Trophoblast cell (in vitro differentiated cells and primary cell): ENCODE results near the gene TYW1B.
A peak's percentile ranks its signal among the peaks of the same experiment; 100 is the strongest.
"Not testable (repeated sequence)": the region's sequence is repeated elsewhere in the genome, so short reads cannot be mapped to it uniquely, and the experiment has no call there.

Experiments
- DNase-seq, 2 donors: peaks; one replicate each; pipeline ENCODE4 v3.0.0-alpha.2; 2016
- H2AFZ ChIP-seq: 2 replicates; pipeline ENCODE4 v1.6.1; 2013; ENCODE audit warnings: low read length, moderate library complexity, mild to moderate bottlenecking; ENCODE audit not compliant: insufficient read depth, poor library complexity
- H2AK5ac ChIP-seq: 2 replicates; pipeline ENCODE4 v1.6.1; 2013; ENCODE audit warnings: mild to moderate bottlenecking, low read length
- H2BK120ac ChIP-seq: 2 replicates; pipeline ENCODE4 v1.6.1; 2013; ENCODE audit warnings: low read length, mild to moderate bottlenecking, moderate library complexity; ENCODE audit not compliant: insufficient read depth, poor library complexity
- H2BK12ac ChIP-seq: 2 replicates; pipeline ENCODE4 v1.6.1; 2013; ENCODE audit warnings: mild to moderate bottlenecking, low read length, moderate library complexity
- H2BK5ac ChIP-seq: 2 replicates; pipeline ENCODE4 v1.6.1; 2013; ENCODE audit warnings: low read length, low read depth, moderate library complexity, mild to moderate bottlenecking; ENCODE audit not compliant: poor library complexity
- H3K14ac ChIP-seq: 2 replicates; pipeline ENCODE4 v1.6.1; 2013; ENCODE audit warnings: mild to moderate bottlenecking, low read length
- H3K18ac ChIP-seq: 2 replicates; pipeline ENCODE4 v1.6.1; 2013; ENCODE audit warnings: mild to moderate bottlenecking, low read length
- H3K23ac ChIP-seq: 2 replicates; pipeline ENCODE4 v1.6.1; 2013; ENCODE audit warnings: low read length
- H3K27ac ChIP-seq: 2 replicates; pipeline ENCODE4 v1.5.1; 2013; ENCODE audit warnings: low read depth, mild to moderate bottlenecking, inconsistent platforms, low read length, moderate library complexity
- H3K27me3 ChIP-seq: 2 replicates; pipeline ENCODE4 v1.6.1; 2013; ENCODE audit warnings: inconsistent platforms, mild to moderate bottlenecking, low read length, moderate library complexity; ENCODE audit not compliant: insufficient read depth
- H3K36me3 ChIP-seq, 2 experiments: 1 replicate in 1 of 2; 2 replicates in 1 of 2; pipeline ENCODE4 v1.6.1; 2013; ENCODE audit warnings: low read length in 2 of 2, mild to moderate bottlenecking in 2 of 2, moderate library complexity in 1 of 2; ENCODE audit not compliant: insufficient read depth in 2 of 2, control insufficient read depth in 1 of 2
- H3K4ac ChIP-seq: 2 replicates; pipeline ENCODE4 v1.6.1; 2013; ENCODE audit warnings: low read depth, mild to moderate bottlenecking, low read length, moderate library complexity
- H3K4me1 ChIP-seq, 2 experiments: 1 replicate in 1 of 2; 2 replicates in 1 of 2; pipeline ENCODE4 v1.6.1; 2013; ENCODE audit warnings: low read length in 2 of 2, mild to moderate bottlenecking in 2 of 2, moderate library complexity in 1 of 2; ENCODE audit not compliant: insufficient read depth in 2 of 2, control insufficient read depth in 1 of 2
- H3K4me2 ChIP-seq: 2 replicates; pipeline ENCODE4 v1.6.1; 2013; ENCODE audit warnings: inconsistent platforms, mild to moderate bottlenecking, low read length, moderate library complexity
- H3K4me3 ChIP-seq: 2 replicates; pipeline ENCODE4 v1.5.1; 2013; ENCODE audit warnings: mild to moderate bottlenecking, low read depth, low read length, inconsistent platforms
- H3K79me1 ChIP-seq: one replicate; pipeline ENCODE4 v1.6.1; 2013; ENCODE audit warnings: low read length
- H3K79me2 ChIP-seq: 2 replicates; pipeline ENCODE4 v1.6.1; 2013; ENCODE audit warnings: low read length, mild to moderate bottlenecking; ENCODE audit not compliant: control insufficient read depth, insufficient read depth, poor library complexity
- H3K9ac ChIP-seq: 2 replicates; pipeline ENCODE4 v1.6.1; 2013; ENCODE audit warnings: mild to moderate bottlenecking, low read length
- H3K9me3 ChIP-seq: 2 replicates; pipeline ENCODE4 v1.6.1; 2013; ENCODE audit warnings: low read depth, mild to moderate bottlenecking, control low read depth, inconsistent platforms, low read length; ENCODE audit not compliant: insufficient read depth
- H4K12ac ChIP-seq: 2 replicates; pipeline ENCODE4 v1.6.1; 2013; ENCODE audit warnings: low read depth, mild to moderate bottlenecking, low read length, moderate library complexity
- H4K8ac ChIP-seq: 2 replicates; pipeline ENCODE4 v1.6.1; 2013; ENCODE audit warnings: low read depth, mild to moderate bottlenecking, low read length, moderate library complexity
- H4K91ac ChIP-seq: one replicate; pipeline ENCODE4 v1.6.1; 2013; ENCODE audit warnings: low read depth, mild to moderate bottlenecking, low read length, moderate library complexity
- WGBS: extraction: QIAGEN DNeasy Blood & Tissue Kit; methylation state at CpG from one replicate; pipeline ENCODE4 v1.1.7; 2013; ENCODE audit warnings: missing lambda C conversion rate; ENCODE audit not compliant: insufficient read length, insufficient coverage; ENCODE audit errors: extremely low coverage; 5-methylcytosine and 5-hydroxymethylcytosine counted together

The TYW1B gene

DNA sequence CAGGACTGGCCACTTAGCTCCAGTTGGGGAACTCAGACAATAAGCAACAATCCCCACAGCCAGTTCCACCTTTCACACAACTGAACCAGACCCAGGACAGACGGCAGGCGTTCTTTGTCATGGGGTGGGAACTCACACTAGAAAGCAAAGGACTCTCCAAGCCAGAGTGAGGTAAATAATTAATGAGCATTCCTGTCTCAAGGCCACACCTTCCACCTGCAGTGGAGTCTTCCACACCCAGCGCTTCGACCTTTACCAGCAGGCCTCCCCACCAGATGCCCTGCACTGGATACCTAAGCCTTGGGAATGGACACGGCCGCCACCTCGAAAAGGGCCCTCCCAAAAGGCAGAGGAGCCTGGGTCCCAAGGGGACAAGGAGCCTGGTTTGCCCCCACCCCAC lies 105.3 kb downstream of the TYW1B start:
- H2AK5ac ChIP-seq, H3K4me3 ChIP-seq, H3K79me2 ChIP-seq, H3K4ac ChIP-seq, H3K23ac ChIP-seq, H3K27ac ChIP-seq, H2BK12ac ChIP-seq, H3K4me1 ChIP-seq, H2BK5ac ChIP-seq, H2BK120ac ChIP-seq, H3K9ac ChIP-seq, H3K79me1 ChIP-seq, H3K27me3 ChIP-seq, H3K36me3 ChIP-seq, H2AFZ ChIP-seq, H3K14ac ChIP-seq, DNase-seq, H3K18ac ChIP-seq, H3K9me3 ChIP-seq, H4K12ac ChIP-seq, H4K91ac ChIP-seq, H3K4me2 ChIP-seq, H4K8ac ChIP-seq: not testable (repeated sequence)
- WGBS: no CpG with 5 or more reads among the region's 7 CpGs

DNA sequence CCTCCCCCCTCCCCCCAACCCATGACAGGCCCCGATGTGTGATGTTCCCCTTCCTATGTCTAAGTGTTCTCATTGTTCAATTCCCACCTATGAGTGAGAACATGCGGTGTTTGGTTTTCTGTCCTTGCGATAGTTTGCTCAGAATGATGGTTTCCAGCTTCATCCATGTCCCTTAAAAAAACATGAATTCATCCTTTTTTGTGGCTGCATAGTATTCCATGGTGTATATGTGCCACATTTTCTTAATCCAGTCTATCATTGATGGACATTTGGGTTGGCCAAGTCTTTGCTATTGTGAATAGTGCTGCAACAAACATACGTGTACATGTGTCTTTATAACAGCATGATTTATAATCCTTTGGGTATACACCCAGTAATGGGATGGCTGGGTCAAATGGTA lies 107.1 kb downstream of the TYW1B start:
- not testable (repeated sequence) for H3K23ac ChIP-seq, H3K4me2 ChIP-seq, H3K14ac ChIP-seq, DNase-seq, H4K8ac ChIP-seq, H3K4me1 ChIP-seq, H3K27me3 ChIP-seq, H3K4me3 ChIP-seq, H2BK5ac ChIP-seq, H3K79me2 ChIP-seq, H4K91ac ChIP-seq, H3K79me1 ChIP-seq, H4K12ac ChIP-seq, H2BK12ac ChIP-seq, H3K36me3 ChIP-seq, H3K9ac ChIP-seq, H3K4ac ChIP-seq, H3K27ac ChIP-seq, H3K18ac ChIP-seq, H2AFZ ChIP-seq, H2BK120ac ChIP-seq, H3K9me3 ChIP-seq, H2AK5ac ChIP-seq
- no CpG with 5 or more reads among the region's 4 CpGs for WGBS

DNA sequence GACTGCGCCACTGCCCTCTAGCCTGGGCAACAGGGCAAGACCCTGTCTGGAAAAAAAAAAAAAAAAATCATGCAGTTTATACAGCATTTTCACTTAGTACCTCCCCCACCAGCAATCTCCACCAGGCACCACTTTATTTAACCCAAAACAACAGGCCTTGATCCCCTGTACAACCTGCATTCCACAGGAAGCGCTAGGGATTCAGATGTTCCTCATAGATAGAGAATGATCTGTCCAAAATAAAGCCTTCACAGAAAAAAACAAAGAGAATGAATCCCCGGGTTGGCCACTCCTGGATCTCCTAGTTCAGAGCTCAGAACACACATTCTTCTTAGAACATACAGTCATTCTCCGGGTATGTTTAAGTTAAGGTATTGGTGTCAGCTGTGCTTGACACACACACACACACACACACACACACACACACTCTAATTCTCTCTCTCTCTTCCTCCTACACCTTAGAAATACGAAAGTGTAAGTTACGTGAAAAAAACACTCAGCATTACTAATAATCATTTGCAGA lies 110.7 kb downstream of the TYW1B start:
- H3K79me1 ChIP-seq, H2AFZ ChIP-seq, H3K36me3 ChIP-seq, H3K14ac ChIP-seq, H4K12ac ChIP-seq, H2BK120ac ChIP-seq, H2AK5ac ChIP-seq, H3K4me2 ChIP-seq, H2BK12ac ChIP-seq, H3K9ac ChIP-seq, H3K27me3 ChIP-seq, H3K4me1 ChIP-seq, H3K4ac ChIP-seq, H4K91ac ChIP-seq, H3K4me3 ChIP-seq, H3K18ac ChIP-seq, H3K27ac ChIP-seq, H2BK5ac ChIP-seq, H3K9me3 ChIP-seq, H3K23ac ChIP-seq, H3K79me2 ChIP-seq, H4K8ac ChIP-seq: not testable (repeated sequence)
- WGBS: no CpG with 5 or more reads among the region's 6 CpGs
- DNase-seq: peak; percentile 6 to 50

DNA sequence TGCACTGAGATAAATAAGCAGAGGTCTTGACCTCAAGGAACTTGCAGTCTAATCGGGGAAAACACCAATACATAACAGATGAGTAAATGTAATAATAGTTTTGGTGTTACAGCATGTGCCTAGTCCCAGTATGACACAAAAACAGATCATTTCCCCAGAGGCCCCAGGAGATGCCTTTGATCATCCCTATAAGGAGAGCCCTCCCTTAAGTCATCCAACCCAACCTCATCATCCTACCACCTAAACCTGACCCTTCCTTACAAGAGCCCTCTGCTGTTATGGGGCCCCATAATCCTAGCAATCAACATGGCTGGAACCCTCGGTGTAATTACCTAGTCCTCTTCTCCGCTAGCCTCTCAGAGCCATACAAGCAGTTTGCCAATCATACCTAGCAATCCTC lies 116.1 kb downstream of the TYW1B start:
- H3K79me2 ChIP-seq, H3K9me3 ChIP-seq, H2AFZ ChIP-seq, H3K4me3 ChIP-seq, H3K4me2 ChIP-seq, H3K27ac ChIP-seq, H4K12ac ChIP-seq, H4K91ac ChIP-seq, H3K27me3 ChIP-seq, DNase-seq, H3K23ac ChIP-seq, H2BK5ac ChIP-seq, H3K79me1 ChIP-seq, H3K18ac ChIP-seq, H2BK12ac ChIP-seq, H3K4ac ChIP-seq, H4K8ac ChIP-seq, H3K9ac ChIP-seq, H3K14ac ChIP-seq, H3K36me3 ChIP-seq, H3K4me1 ChIP-seq, H2AK5ac ChIP-seq: not testable (repeated sequence)
- WGBS: no CpG with 5 or more reads among the region's 3 CpGs
- peak overlapping the region; percentile 43 for H2BK120ac ChIP-seq
